ENCODE results near the gene TRMT11. TPM values are rescaled to one million over a fixed set of nuclear protein-coding genes. Genes with fewer than 3 reads are reported as not detected.

The TRMT11 gene
- total RNA-seq, 1 experiment from 2014 or later, result 24.2 TPM

GRCh38 chr6:125979101-125979500, 7.2 kb upstream of the TRMT11 start:
- TF ChIP-seq CTCF (conservative IDR thresholded peaks at IDR 0.05) (no peak), EZH2 (IDR thresholded peaks at IDR 0.05; ENCODE audit: low read depth) (no peak)
- Histone ChIP-seq H3F3A (ENCODE audit: insufficient read depth, low read depth) (peaks cover 15% of the 10 kb centered on the region; the same call in 1 of the 2 replicates), H3K4me2 (no peak overlapping the region), H3K9me3 (ENCODE audit: insufficient read depth, low read depth) (no peaks in the 10 kb centered on the region), H3K79me2 (ENCODE audit: low read depth) (no peaks in the 10 kb centered on the region), H3K27ac (no peak overlapping the region), H3K4me3 (no peak overlapping the region), H3K36me3 (ENCODE audit: low read depth) (peaks cover 11% of the 10 kb centered on the region; the same call in 1 of the 2 replicates), H3K4me1 (replicated peaks; ENCODE audit: insufficient read depth) (peaks cover 19% of the 10 kb centered on the region), H4K20me1 (ENCODE audit: insufficient read depth) (no peaks in the 10 kb centered on the region), H3K27me3 (ENCODE audit: insufficient read depth, low read depth) (no peaks in the 10 kb centered on the region), H3K9me2 (ENCODE audit: insufficient read depth) (no peaks in the 10 kb centered on the region), H2AFZ (no peak overlapping the region)
- intact Hi-C loops (cut with micrococcal nuclease; ENCODE audit: unreplicated experiment), result no loop called here
- ChIA-PET POLR2A (ENCODE audit: unreplicated experiment) (interaction anchor here (0.7 kb wide), 1 partner anchor 21 kb away, joined by 9 read pairs; no protein-coding TSS in a partner anchor), CTCF (no interaction called here)
- no peak for DNase-seq
- BruUV-seq (replicated peaks), result no TSS peak

GRCh38 chr6:125981571-125982185, 4.7 kb upstream of the TRMT11 start:
- H3K4me2 ChIP-seq, result no peak overlapping the region
- CTCF ChIA-PET, result interaction anchor here (0.5 kb wide), 1 partner anchor 790 kb away, joined by 3 read pairs; no protein-coding TSS in a partner anchor
- peaks cover 34% of the 10 kb centered on the region for H3K4me1 ChIP-seq (replicated peaks; ENCODE audit: insufficient read depth)
- DNase-seq, result no peak
- H3K9me3 ChIP-seq (ENCODE audit: insufficient read depth, low read depth), result no peaks in the 10 kb centered on the region
- no peak overlapping the region for H3K27ac ChIP-seq
- peaks cover 4% of the 10 kb centered on the region; the same call in 1 of the 2 replicates for H3K36me3 ChIP-seq (ENCODE audit: low read depth)
- intact Hi-C loops (cut with micrococcal nuclease; ENCODE audit: unreplicated experiment), result loop anchor here (10.0 kb wide), 1 partner anchor 1757 kb away; no protein-coding TSS in a partner anchor
- no peaks in the 10 kb centered on the region for H3K27me3 ChIP-seq (ENCODE audit: insufficient read depth, low read depth)
- no peak overlapping the region for H3K4me3 ChIP-seq
- H3K9me2 ChIP-seq (ENCODE audit: insufficient read depth), result no peaks in the 10 kb centered on the region; the same call in 1 of the 2 replicates
- H3K79me2 ChIP-seq (ENCODE audit: low read depth), result peaks cover 19% of the 10 kb centered on the region
- no peak overlapping the region for H2AFZ ChIP-seq
- no peak for TF ChIP-seq CTCF (conservative IDR thresholded peaks at IDR 0.05)
- TF ChIP-seq EZH2 (IDR thresholded peaks at IDR 0.05; ENCODE audit: low read depth), result no peak
- POLR2A ChIA-PET (ENCODE audit: unreplicated experiment), result interaction anchor here (0.6 to 0.7 kb wide), 2 partner anchors 34 to 80 kb away, joined by 5 to 6 read pairs; no protein-coding TSS in a partner anchor
- BruUV-seq (replicated peaks), result no TSS peak
- peaks cover 24% of the 10 kb centered on the region for H3F3A ChIP-seq (ENCODE audit: insufficient read depth, low read depth)
- H4K20me1 ChIP-seq (ENCODE audit: insufficient read depth), result no peaks in the 10 kb centered on the region

- no TSS peak for BruUV-seq (replicated peaks)
- H3K36me3 ChIP-seq (ENCODE audit: low read depth), result peaks cover 4% of the 10 kb centered on the region; the same call in 1 of the 2 replicates
- H3K4me3 ChIP-seq, result no peak overlapping the region
- H3K9me3 ChIP-seq (ENCODE audit: insufficient read depth, low read depth), result no peaks in the 10 kb centered on the region
- DNase-seq, result no peak
- H3K9me2 ChIP-seq (ENCODE audit: insufficient read depth), result no peaks in the 10 kb centered on the region; the same call in 1 of the 2 replicates
- peaks cover 49% of the 10 kb centered on the region for H3K4me1 ChIP-seq (replicated peaks; ENCODE audit: insufficient read depth)
- ChIA-PET POLR2A (ENCODE audit: unreplicated experiment) (interaction anchor here (0.6 kb wide), 2 partner anchors 31 to 443 kb away, joined by 3 to 4 read pairs; no protein-coding TSS in a partner anchor), CTCF (no interaction called here)
- no peaks in the 10 kb centered on the region for H4K20me1 ChIP-seq (ENCODE audit: insufficient read depth)
- H3K27me3 ChIP-seq (ENCODE audit: insufficient read depth, low read depth), result no peaks in the 10 kb centered on the region
- H3K27ac ChIP-seq, result peak overlapping the region; percentile 25
- H2AFZ ChIP-seq, result no peak overlapping the region
- intact Hi-C loops (cut with micrococcal nuclease; ENCODE audit: unreplicated experiment), result loop anchor here (10.0 kb wide), 1 partner anchor 1759 kb away; no protein-coding TSS in a partner anchor
- peaks cover 27% of the 10 kb centered on the region for H3F3A ChIP-seq (ENCODE audit: insufficient read depth, low read depth)
- TF ChIP-seq CTCF (conservative IDR thresholded peaks at IDR 0.05) (no peak), EZH2 (IDR thresholded peaks at IDR 0.05; ENCODE audit: low read depth) (no peak)
- H3K4me2 ChIP-seq, result peak overlapping the region; percentile 32
- H3K79me2 ChIP-seq (ENCODE audit: low read depth), result peaks cover 36% of the 10 kb centered on the region
These were observed 2.9 kb upstream of the TRMT11 start for GRCh38 chr6:125983246-125983945.

All from PC-9 (cell line).